HL-60 (cell line): ENCODE results near the gene AKT3.

Experiments
- GABPA ChIP-seq: IDR thresholded peaks from 2 replicates; pipeline ENCODE4 v1.6.1; 2012; ENCODE audit warnings: low read depth
- POLR2AphosphoS5 ChIP-seq: IDR thresholded peaks from 2 replicates; pipeline ENCODE4 v1.6.1; 2012; ENCODE audit warnings: low read depth
- TF ChIP-seq, protein P1 (sequence below): IDR thresholded peaks from one replicate; pipeline ENCODE4 v1.5.1; 2011; ENCODE audit warnings: low read length, control low read depth, inconsistent platforms; ENCODE audit not compliant: insufficient read depth

- TF ChIP-seq, protein P1, sequence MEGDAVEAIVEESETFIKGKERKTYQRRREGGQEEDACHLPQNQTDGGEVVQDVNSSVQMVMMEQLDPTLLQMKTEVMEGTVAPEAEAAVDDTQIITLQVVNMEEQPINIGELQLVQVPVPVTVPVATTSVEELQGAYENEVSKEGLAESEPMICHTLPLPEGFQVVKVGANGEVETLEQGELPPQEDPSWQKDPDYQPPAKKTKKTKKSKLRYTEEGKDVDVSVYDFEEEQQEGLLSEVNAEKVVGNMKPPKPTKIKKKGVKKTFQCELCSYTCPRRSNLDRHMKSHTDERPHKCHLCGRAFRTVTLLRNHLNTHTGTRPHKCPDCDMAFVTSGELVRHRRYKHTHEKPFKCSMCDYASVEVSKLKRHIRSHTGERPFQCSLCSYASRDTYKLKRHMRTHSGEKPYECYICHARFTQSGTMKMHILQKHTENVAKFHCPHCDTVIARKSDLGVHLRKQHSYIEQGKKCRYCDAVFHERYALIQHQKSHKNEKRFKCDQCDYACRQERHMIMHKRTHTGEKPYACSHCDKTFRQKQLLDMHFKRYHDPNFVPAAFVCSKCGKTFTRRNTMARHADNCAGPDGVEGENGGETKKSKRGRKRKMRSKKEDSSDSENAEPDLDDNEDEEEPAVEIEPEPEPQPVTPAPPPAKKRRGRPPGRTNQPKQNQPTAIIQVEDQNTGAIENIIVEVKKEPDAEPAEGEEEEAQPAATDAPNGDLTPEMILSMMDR = no peak
- TF ChIP-seq POLR2AphosphoS5 = no peak
- no peak for TF ChIP-seq GABPA
These were observed 122.4 kb downstream of the AKT3 start for GRCh38 chr1:243727503-243728203.
